NCI-H1417 treated with DMSO at 0.1 percent for 48 hours (cell line): ENCODE data around the gene TXLNG.
A peak's percentile ranks its signal among the peaks of the same experiment; 100 is the strongest.
"Not testable (repeated sequence)": the region's sequence is repeated elsewhere in the genome, so short reads cannot be mapped to it uniquely, and the experiment has no call there.

Experiments
- DNase-seq: peaks from one replicate; lab custom pipeline; 2025; lab: John Stamatoyannopoulos, UW

Gene TXLNG

DNA sequence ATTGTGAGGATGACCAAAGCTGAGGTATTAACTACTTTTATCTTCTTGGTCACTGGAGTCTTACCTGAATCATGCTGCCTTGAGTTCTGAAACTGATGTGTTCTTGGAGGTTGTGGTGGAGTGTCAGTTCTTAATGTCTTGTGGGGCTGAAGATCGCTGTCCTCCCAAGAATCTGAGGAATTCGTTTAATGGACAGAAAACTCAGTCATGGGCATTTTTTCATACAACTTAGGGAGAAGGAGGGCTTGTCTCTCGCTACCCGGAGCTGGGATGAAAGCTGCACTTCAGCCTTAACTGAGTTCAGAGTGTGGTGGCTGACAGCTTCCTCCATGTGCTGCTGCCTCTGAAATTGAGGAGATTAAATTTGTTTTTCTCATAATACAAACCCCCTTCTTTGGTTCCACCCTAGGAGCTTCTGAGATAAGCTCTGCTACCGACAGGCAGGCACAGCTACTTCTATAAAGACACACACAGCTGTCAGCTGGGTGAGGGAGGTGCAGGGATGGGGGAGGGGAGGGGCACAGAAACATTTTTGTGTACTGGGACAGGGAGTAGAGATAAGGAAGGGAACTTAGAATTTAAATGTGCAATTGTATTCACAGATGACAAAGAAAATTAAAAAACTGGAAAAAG is 53.1 kb downstream of the TXLNG start:
- DNase-seq, result no peak

DNA sequence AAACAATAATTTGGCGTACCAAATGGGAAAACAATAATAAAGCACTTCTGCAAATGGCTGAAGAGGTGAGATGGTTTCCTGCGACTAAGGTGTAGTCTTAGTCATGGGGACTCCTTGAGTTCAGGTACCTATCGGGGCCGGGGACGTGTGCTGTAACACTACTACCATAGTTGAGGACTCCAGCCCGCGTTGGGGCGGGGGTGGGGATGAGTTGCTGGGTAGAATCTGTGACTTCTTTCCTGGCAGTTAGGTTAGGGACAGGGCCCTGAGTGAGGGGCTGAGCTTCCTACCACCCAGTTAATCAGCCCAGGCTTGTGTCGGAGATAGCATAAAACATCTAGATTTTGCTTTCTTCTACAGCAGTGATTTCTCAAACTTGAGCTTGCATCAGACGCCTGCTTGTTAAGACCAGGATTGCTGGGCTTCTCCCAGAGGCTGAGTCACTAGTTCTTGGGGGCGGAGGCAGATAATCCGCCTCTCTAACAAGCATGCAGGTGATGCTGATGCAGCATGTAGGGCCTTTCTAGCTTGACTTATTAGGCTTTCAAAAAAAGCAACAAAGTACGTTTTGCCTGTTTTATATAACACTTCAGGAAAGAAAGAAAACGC is 53.7 kb downstream of the TXLNG start:
- no peak for DNase-seq

DNA sequence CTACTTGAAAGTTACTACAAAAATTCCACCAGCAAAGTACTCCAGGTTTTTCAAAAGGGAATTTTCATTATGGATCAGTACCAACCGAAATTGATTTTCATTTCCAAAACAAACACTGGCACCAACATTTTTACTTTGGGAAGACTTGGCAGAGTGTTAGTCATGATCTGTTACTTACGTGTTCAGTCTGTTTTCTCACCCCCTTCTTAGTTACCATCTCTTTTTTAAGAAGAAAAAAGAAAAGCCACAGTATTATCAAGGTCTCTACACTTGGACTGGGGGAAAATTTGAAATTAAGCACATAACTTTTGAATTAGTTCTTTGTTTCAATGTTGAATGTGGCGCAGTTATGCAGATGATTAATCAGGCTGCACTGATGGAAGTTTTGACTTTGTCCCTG is 56.4 kb downstream of the TXLNG start:
- no peak for DNase-seq

DNA sequence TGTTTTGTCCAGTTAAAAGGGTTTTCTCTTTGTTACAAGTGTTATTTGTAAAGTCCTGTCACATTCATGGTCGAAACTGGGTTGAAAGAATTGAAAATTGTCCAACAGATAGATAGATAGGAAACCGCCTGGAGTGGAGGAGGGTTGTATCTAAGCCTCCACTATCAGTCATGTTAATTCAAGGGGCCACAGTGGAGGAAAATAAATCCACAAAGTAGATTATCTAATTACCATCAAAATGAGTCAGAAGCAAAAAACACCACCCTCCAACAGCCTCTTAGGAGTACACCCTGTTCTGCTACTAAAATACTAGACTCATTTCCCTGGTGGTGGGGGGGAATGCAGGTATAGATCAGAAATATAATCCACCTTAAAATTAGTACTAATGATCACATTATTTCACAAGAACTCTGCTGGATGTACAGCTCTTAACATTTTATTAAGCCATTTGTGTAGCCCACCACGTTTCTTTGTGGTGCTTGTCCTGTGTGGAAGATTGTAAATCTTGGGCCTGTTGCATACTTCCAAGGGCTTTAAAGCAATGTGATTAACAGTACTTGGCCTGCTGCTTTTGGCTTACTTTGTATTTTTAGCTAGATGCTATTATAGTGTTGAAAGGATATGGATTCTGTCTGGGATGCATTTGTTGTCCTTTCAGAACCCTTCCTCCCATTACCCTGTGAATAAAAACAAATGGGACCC is 57.1 kb downstream of the TXLNG start:
- no peak for DNase-seq

DNA sequence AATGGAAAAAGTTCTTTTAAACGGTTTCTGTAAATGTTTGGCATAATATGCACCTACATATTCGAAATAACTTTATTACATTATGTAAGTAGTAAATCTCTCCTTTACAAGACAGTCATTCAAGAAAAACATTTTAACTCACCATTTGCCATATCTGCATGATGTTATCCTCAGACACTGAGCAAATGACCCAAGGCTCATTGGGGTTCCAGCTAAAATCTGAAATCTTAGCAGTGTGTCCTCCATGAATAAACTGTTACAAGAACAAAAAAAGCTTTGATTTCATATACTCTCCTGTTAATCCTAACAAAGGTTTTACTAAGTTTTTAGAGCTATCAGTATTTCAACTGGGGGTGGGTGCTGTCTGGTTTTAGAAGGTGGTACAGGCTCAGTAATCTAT is 59.4 kb downstream of the TXLNG start:
- no peak for DNase-seq

DNA sequence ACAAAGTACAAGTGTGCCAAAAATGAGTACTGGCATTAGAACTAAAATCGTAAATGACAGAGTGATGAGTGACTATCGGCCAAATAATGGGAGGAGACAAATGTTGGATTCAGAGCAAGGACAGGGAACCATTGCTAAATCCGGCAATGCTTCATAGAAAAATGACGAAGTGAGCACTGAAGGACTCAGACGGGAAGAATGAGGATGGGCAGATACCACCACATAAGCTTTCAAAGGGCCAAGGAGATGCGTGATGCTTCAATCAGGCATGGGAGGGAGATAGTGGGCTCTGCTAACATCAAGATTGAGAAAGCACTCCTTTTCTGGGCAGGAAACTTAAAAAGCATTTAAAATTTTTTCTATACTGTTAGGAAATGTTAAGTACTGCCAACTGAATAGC is 62.3 kb downstream of the TXLNG start:
- DNase-seq, result no peak

DNA sequence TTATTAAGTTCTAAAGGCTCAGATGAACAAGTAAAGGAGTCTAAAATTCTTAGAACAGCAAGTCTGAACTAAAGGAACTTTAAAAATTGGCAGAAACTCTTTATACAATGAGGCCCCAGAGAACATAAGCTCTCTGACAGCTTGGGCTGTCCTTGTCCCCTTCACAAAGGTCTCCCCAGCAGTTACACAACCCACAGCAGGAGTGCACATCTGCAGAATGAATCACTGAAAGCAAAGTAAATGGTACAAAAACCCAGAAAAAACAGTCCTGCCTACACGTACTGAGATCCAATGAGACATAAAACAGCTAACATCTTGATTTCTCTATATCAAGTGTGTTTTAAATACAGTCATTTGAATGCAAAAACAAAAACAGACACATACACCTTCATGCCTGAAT is 65.2 kb downstream of the TXLNG start:
- DNase-seq, result no peak

DNA sequence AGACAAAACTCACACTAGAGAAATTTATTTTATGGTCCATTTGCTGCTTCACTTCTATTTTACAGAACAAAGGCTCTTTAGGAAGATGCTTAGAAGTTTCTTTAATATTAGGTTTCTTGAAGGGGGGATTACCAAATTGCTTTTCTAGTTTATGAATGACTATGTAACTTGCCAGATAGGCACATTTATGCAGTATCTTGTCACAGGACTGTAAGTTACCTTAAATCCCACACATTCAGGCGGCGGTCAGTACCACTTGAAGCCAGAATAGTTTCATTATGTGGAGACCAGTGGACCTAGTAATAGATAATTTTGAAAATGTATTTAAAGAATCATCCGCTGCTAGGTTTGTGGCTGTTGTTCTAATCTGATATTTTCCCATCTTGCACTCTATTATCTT is 65.6 kb downstream of the TXLNG start:
- no peak for DNase-seq

DNA sequence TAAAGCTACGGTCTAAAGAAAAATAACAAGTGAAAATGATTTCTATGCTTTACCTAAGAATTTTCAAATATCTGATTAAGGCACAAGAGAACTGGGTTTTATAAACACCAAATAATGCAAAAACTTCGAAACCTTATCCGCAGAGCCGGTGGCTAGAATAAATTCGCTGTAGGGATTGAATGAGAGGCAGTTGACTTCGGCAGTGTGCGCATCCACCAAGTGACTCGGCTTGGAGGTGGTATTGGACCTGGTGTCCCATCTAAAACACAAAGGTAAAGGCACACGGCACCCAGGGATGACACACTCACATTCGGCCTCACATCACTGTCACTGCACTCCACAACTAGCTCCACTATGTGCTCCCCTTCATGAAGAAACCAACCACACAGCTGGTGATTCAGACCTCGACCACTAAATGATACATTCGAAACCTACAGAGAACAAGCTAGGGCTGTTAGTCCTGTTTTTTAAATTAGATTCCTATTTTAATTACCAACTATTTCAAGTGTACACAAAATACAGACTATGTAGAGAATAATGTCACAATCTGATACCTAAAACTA is 66.4 kb downstream of the TXLNG start:
- DNase-seq, result no peak

DNA sequence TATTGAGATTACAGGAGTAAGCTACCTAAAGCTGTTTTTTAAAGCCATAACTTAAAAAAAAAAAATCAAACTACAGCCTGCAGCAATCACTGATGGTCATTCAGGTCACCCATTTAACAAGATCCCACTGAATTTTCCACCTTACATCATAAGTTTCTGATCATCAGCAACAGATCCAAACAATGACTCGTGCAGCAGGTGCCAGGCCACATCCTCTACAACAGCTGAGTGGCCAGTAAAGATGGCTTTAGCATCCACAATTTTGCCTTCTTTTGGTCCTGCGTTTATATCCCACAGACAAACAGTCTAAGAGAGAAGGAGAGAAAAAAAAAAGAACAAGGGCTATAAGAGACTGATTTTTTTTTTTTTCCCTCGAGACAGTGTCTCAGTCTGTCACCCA is 67.3 kb downstream of the TXLNG start:
- no peak for DNase-seq

DNA sequence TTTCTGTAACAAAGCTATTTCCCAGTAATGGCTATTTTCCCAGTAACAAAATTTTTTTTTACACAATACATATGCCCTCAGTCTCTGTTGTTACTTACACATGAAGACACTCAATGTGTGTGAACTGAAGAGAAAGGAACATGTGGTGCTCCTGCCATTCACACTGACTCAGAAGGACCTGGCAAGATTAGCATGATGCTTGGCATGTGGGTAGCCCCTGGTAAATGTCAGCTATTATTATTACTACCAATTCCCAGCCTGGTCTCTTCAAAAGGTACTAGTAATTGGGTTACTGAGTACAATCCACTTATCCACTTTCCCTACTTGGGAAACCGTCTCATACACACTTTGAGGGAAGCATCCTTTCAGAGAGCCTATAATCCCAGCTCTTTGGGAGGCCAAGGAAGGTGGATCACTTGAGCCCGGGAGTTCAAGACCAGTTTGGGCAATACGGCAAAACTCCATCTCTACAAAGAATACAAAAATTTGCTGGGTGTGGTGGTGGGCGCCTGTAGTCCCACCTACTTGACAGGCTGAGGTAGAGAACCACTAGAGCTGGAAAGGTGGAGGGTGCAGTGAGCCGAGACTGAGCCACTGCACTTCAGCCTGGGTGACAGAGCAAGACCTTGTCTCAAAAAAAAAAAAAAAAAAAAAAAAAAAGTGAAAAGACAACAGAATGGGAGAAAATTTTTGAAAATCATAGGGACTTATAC is 69.3 kb downstream of the TXLNG start:
- no peak for DNase-seq

DNA sequence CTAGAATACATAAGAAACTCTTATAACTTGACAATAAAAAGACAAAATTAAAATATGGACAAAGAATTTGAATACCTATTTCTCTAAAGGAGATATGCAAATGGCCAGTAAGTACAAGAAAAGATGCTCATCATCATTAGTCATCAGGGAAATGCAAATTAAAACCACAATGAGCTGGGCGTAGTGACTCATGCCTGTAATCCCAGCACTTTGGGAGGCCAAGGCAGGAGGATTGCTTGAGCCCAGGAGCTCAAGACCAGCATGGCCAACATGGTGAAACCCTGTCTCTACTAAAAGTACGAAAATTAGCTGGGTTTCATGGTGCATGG is 69.8 kb downstream of the TXLNG start:
- DNase-seq, result not testable (repeated sequence)

DNA sequence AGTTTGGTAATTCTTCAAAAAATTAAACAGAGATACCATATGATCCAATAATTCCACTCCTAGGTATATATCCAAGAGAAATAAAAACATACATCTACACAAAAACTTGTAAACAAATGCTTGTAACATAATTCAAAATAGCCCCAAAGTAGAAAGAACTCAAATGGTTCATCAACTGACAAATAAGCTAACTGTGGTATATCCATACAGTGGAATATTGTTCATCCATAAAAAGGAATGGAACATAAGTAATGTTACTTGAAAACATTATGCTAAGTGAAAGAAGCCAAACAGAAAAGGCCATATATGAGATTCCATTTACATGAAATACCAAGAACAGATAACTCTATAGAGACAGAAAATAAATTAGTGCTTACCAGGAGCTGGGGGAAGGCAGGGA is 70.5 kb downstream of the TXLNG start:
- DNase-seq, result no peak

DNA sequence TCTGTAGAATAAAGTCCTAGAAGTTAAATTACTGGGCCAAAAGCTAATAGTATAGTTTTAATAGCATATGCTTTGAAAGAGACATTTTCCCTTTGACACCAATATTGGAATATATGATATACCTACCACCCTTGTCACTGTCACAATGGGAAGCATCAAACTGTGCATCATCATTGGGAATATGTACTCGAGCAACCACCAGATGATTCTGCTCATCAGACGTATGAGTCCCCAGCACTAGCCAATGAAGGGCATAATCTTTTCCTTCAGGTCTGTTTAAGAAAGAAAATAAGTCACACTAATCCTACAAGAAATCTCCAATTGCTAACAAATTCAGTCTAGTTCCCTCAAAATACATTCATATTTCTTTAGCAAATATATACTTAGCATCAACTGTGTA is 76.6 kb downstream of the TXLNG start:
- no peak for DNase-seq

DNA sequence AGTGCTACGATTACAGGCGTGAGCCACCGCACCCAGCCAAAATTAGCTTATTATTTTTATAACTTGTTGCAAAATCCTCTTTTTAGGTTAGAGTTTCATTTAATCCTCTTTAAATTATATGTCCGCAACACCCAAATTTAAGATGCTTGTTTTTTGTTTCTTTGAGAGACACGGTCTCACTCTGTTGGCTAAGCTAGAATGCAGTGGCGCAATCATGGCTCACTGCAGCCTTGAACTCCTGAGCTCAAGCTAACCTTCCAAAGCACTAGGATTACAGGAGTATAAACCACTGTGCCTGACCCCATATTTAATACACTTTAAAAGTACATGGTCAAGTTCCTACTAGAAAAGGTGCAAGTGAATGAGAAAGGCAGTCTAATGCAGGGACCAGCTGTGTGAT is 81.7 kb downstream of the TXLNG start:
- no peak for DNase-seq

DNA sequence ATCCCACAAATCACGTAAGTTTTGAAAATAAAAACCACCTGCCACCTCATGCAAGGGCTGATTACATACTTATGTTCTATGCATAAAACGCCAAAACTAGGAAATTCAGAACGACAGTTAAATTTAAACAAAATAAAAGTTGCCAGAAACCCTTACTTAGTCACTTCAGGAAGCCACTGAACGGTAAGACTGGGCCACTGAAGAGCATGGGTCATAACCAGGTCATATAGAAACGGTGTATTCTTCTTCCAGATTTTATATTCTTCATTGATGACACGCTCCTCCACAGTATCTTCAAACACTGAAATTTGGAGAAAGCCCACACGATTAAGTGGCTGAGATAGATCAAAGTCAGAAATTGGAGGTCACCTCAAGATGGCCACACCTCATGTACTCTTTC is 82.7 kb downstream of the TXLNG start:
- no peak for DNase-seq

DNA sequence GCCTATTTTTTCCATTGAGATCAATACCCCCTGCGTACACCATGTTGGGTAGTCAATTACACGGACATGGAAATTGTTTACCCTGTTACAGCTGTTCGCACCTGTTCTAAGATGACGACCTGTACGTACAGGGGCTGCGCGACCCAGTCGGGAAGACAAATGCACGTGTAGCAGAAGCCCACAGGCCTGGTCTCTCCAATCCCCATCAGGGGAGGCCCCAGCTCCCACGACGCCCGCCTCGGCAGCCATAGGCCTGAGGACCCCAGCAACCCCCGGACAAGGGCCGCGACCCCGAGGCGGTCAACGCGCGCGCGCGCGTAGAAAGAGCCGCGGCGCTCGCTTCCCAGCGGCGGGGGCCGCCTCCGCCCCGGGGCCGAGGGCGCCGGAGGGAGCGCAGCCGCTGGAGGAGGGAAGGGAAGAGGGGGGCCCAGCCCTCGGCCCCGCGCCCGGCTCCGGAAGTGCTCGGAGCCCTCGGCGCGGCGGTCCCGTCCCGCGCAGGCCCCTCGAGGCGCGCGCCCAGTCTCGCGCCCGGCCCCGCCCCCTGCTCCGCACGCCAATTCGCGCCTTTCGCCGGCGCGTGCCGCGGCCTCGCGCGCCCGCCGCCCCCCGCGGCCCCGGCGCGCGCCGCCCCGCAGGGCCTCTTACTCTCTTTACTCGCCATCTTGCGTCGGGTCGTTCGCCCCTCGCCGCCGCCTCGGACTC is 83.3 kb downstream of the TXLNG start:
- no peak for DNase-seq

DNA sequence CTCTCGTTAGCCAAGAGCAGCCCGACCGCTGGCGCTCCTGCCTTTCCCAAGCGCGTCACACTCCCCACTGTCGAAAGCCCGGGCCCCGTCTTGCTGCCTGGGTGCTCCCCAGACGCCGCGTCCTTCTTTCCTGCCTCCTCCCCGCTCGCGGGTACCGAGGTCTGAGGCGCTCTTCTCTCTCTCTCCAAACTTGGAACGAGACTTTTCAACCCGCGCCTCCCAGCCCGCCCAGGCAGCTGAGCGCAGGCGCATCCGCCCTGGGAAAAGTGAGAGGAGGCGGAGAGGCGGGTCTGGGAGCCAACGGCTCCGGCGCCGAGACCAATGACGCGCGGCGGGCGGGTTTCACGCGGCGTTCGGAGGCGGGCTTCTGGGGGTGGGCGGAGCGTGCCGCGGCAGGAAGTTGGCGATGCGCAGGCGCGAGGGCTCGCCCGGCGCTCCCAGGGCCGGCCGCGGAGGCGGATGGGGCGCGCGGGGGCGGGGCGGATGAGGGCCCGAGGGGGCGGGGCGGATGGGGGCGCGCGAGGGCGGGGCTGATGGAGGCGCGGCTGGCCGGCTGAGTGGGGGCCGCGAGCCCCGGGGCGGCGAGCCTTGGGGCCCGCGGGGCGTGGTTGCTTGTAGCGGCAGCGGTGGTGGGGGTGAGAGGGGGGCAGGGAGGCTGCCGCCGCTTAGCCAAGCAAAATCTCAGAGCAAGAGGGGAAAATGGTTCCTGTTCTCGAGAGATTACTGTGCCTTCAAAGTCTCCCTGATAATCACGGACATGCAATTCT is 84.0 kb downstream of the TXLNG start, which contains the start of gene RBBP7:
Gene RBBP7, minus strand, starts transcription at position 268 of the 767 bp plus-strand sequence. CDS start 309 bp downstream, outside the sequence.
- DNase-seq, result peak; percentile 71

DNA sequence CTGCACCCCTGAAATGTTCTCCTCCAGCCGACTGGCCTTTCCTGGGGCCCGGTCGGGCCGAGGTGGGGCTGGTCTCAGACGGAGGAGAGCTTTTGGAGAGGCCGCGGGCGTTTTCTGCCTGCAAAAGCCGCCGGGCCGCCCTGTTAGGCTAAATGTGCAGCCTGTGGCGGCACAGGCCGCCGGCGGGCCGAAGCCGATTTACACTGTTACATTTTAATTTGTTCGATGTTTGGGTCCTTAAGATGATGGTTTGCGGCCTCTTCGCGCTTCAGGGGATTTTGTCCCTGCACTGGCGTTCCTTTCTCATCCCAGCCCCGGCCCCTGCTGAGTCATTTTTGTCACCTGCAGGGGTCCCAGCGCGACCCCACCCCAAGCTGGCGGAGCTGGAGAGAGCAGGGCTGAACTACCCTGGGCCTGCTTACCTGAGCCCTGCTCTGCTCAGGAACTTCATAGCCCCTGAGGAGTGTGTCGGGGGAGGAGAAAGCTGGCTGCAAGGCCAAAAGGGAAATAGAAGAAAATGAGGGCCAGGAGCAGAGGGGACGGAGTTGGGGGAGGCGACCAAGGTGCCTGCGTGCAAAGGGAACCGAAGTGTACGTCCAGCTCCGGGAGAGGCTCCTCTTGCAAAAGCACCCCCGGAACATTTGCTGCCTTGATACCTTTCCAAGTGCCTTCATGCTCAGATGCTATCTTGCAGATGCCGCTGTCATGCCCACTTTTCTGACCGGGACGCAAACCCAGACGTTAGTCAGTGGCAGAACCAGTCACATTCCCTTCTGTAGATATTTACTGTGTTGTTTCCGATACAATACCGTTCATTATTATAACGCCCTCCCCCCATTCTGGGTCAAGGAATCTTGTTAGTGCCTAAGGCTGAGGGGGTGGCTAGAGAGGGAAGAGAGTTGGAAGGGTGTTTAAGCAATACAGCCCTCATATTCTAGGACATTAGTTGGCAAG is 84.9 kb downstream of the TXLNG start:
- DNase-seq, result no peak

DNA sequence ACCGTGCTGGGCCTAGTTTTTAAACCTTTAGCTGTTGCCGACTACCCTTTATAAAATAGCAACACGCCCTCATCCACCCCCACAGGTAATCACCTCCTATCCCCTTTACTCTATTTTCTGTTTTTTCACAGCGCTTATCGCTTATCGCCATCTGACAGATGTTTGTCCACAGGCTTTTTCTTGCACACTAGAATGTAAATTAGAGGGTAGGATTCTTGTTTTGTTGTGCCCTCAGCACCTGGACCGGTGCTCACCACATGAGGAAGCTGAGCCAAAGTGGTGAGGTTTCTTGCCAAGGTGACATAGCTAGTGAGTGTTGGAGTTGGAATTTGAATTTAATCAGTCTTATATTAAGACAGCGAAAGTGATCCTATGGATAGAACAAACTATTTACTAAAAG is 86.8 kb downstream of the TXLNG start:
- no peak for DNase-seq
